Cardiac ventricle fibroblast (primary cell): ENCODE data around the gene CDH8. TPM values are rescaled to one million over a fixed set of nuclear protein-coding genes. Genes with fewer than 3 reads are reported as not detected.

Source experiments
- total RNA-seq: library from RNA; depleted of rRNA; stranded (reverse); fragments of >200 nt; gene quantifications from 2 replicates; pipeline ENCODE4 v1.2.3, GENCODE V29; 2015

The CDH8 gene, protein sequence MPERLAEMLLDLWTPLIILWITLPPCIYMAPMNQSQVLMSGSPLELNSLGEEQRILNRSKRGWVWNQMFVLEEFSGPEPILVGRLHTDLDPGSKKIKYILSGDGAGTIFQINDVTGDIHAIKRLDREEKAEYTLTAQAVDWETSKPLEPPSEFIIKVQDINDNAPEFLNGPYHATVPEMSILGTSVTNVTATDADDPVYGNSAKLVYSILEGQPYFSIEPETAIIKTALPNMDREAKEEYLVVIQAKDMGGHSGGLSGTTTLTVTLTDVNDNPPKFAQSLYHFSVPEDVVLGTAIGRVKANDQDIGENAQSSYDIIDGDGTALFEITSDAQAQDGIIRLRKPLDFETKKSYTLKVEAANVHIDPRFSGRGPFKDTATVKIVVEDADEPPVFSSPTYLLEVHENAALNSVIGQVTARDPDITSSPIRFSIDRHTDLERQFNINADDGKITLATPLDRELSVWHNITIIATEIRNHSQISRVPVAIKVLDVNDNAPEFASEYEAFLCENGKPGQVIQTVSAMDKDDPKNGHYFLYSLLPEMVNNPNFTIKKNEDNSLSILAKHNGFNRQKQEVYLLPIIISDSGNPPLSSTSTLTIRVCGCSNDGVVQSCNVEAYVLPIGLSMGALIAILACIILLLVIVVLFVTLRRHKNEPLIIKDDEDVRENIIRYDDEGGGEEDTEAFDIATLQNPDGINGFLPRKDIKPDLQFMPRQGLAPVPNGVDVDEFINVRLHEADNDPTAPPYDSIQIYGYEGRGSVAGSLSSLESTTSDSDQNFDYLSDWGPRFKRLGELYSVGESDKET
- not detected in 2 replicates for total RNA-seq

DNA sequence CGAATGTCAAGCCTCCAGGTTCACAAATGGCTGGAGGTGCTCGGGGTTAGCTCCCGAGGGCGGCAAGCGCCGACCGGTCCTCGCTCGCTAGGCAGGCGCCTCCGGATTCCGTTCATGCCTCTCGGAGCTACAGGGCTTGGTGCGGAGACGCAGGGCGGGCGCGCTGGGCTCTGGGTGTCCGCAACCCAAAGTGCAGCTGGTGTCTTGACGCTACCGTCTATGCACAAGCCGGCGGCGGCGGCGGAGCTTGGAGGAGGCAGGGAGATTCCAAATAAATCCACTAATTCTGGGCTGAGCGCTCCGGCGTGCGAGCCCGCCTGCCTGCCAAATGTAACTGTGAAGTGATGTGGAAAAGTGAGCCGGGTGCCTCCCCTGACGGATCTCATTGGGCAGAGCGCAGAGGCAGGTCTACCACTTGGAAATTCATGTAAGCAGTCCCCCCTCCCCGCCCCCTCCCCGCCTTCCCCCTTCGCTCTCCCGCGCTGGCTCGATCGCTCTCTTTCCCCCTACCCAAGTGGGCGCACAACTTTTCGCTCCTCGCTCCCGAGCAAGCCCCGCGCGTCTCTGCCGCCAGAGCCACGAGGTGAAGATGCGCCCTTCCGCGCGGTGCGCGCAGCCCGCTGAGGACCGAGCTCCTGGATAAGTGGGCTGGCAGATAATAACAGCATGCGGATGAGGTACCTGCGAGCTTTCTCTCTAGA is at the start of gene CDH8:
Gene CDH8, minus strand, starts transcription at position 338 of the 701 bp plus-strand sequence. CDS start 15,035 bp downstream, outside the sequence.

